ENCODE data around the gene ZBTB7C. TPM values are rescaled to one million over a fixed set of nuclear protein-coding genes. Genes with fewer than 3 reads are reported as not detected.

Gene ZBTB7C
- total RNA-seq, 2 experiments from 2014 or later, result not detected

DNA sequence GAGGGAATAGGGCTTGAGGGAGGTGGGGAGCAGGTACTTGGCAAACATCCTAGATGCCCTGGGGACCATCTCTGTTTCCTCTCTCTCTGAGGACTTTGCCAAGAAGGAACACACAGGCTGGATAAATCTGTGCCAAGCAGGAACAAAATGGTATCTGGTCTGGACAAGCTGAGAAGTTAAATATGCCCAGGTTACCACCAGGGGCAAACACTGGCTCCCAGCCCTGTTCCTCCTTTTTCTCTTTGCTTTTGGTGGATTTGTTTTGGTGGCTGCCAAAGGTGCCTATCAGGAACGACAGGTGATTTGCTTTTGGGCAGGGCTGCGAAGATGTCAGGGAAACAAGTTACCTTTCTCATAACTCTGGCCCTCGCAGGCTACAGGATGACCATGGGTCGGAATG is 251.2 kb downstream of the ZBTB7C start:
- H3K36me3 Mint-ChIP-seq (ENCODE audit: low read depth), result no peaks in the 10 kb centered on the region
- no peaks in the 10 kb centered on the region for H3K4me1 Mint-ChIP-seq (ENCODE audit: low read depth)
- no peak overlapping the region for H3K4me3 Mint-ChIP-seq
- no peak overlapping the region for H3K27ac Mint-ChIP-seq
- TF ChIP-seq, protein P1, sequence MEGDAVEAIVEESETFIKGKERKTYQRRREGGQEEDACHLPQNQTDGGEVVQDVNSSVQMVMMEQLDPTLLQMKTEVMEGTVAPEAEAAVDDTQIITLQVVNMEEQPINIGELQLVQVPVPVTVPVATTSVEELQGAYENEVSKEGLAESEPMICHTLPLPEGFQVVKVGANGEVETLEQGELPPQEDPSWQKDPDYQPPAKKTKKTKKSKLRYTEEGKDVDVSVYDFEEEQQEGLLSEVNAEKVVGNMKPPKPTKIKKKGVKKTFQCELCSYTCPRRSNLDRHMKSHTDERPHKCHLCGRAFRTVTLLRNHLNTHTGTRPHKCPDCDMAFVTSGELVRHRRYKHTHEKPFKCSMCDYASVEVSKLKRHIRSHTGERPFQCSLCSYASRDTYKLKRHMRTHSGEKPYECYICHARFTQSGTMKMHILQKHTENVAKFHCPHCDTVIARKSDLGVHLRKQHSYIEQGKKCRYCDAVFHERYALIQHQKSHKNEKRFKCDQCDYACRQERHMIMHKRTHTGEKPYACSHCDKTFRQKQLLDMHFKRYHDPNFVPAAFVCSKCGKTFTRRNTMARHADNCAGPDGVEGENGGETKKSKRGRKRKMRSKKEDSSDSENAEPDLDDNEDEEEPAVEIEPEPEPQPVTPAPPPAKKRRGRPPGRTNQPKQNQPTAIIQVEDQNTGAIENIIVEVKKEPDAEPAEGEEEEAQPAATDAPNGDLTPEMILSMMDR (IDR thresholded peaks at IDR 0.05), result no peak
- ChIA-PET POLR2A (no interaction called here), CTCF (no interaction called here)
- ATAC-seq (no peak), DNase-seq (no peak)
- peaks cover 8% of the 10 kb centered on the region for H3K27me3 Mint-ChIP-seq
- intact Hi-C loops (cut with micrococcal nuclease), result no loop called here
- no peaks in the 10 kb centered on the region for H3K9me3 Mint-ChIP-seq

GRCh38 chr18:48155856-48156255 is 253.3 kb downstream of the ZBTB7C start:
- ChIA-PET POLR2A (interaction anchor here (0.6 kb wide), 1 partner anchor 62 kb away, joined by 3 read pairs; no protein-coding TSS in a partner anchor), CTCF (no interaction called here)
- TF ChIP-seq, protein P1 (IDR thresholded peaks at IDR 0.05), result no peak
- Mint-ChIP-seq H3K4me3 (no peak overlapping the region), H3K9me3 (no peaks in the 10 kb centered on the region), H3K4me1 (ENCODE audit: low read depth) (no peaks in the 10 kb centered on the region), H3K27me3 (peaks cover 5% of the 10 kb centered on the region), H3K36me3 (ENCODE audit: low read depth) (no peaks in the 10 kb centered on the region), H3K27ac (no peak overlapping the region)
- no peak for DNase-seq
- ATAC-seq, result no peak
- intact Hi-C loops (cut with micrococcal nuclease), result no loop called here

DNA sequence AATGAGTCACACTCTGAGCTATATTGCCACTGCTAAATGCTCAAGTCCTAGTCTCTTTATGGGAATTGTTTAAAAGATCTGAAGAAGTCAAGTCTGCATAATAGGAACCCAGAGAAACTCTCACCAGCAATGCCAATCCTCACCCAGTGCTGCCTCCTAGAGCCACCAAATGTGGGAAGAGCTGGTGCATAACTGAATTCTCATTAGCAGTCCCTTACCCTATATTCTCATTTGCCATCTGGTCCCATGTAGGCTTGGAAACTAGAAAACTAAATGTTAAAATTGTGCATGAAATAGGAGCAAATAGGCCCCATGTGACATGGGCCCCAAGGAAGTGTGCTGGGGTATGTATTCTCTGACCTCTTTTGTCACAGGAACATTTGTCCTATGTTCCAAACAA is 254.4 kb downstream of the ZBTB7C start:
- ChIA-PET CTCF (interaction anchor here (0.8 kb wide), 1 partner anchor 12 kb away, joined by 4 read pairs; no protein-coding TSS in a partner anchor), POLR2A (no interaction called here)
- Mint-ChIP-seq H3K4me1 (ENCODE audit: low read depth) (no peaks in the 10 kb centered on the region), H3K4me3 (no peak overlapping the region), H3K27me3 (peaks cover 2% of the 10 kb centered on the region), H3K27ac (no peak overlapping the region), H3K36me3 (ENCODE audit: low read depth) (no peaks in the 10 kb centered on the region), H3K9me3 (no peaks in the 10 kb centered on the region)
- ATAC-seq, result no peak
- DNase-seq, result no peak
- intact Hi-C loops (cut with micrococcal nuclease), result no loop called here
- TF ChIP-seq, protein P1 (IDR thresholded peaks at IDR 0.05), result no peak

DNA sequence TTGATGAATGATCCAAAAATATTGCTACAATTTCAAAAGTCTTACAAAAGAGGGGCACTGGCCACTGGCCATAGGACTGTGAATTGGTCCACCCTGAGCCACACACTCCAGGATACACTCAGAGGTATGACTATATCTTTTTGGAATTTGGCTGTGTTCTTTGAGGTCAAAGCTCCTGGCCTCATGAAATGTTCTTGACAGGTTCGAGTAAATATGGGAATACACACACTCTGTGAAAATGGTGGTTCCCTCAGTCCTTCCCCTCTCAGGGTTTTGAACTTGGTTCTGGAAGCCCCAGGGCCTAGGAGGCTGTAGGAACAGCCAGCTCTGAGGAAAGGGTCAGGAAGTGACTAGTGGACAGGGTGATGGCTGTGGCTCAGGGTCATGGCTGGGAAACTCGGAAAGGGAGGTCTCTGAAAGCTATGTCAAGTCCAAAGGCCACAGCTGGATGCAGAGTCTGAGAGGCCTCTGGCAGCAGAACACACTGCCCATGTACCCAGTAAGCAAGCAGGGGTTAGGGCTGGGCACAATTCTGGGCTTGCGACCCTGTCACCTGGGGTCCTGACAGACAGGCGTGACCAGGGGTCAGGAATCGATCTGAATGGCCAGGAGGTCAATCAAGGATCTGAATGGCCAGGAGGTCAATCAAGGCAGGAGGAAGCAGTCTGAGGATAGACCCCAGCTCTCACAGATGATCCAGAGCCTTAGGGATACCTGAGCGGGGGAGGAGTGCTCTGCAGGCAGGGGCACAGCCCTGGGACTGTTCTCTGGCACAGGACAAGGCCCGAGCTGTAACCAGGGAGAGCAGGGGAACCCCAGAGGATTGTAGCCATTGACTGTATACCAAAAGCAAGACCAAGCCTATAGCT is 255.3 kb downstream of the ZBTB7C start:
- TF ChIP-seq, protein P1 (IDR thresholded peaks at IDR 0.05), result no peak
- no peak for ATAC-seq
- no peaks in the 10 kb centered on the region for H3K36me3 Mint-ChIP-seq (ENCODE audit: low read depth)
- no peak for DNase-seq
- H3K4me3 Mint-ChIP-seq, result no peak overlapping the region
- H3K27ac Mint-ChIP-seq, result no peak overlapping the region
- H3K27me3 Mint-ChIP-seq, result peaks cover 5% of the 10 kb centered on the region
- no peaks in the 10 kb centered on the region for H3K9me3 Mint-ChIP-seq
- ChIA-PET POLR2A (no interaction called here), CTCF (interaction anchor here (0.8 kb wide), 1 partner anchor 13 kb away, joined by 4 read pairs; no protein-coding TSS in a partner anchor)
- intact Hi-C loops (cut with micrococcal nuclease), result no loop called here
- no peaks in the 10 kb centered on the region for H3K4me1 Mint-ChIP-seq (ENCODE audit: low read depth)

DNA sequence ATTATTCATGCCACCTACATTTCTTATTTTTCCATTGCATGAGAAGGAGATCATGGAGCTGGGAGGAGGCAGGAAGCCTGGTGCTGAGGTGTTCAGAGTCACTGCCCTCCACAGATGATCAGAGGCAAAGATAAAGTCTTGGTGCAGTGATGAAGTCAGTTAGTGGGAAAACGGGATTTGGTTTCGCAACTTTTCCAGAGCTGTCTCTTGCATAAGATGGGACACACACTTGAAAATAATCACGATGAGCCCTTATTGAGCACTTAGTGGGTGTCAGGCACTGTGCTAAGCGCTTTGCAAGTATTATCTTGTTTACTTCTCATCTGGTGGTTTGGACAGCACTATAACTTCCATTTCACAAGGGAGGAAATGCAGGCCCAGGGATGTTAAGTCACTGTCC is 256.6 kb downstream of the ZBTB7C start:
- no peak for DNase-seq
- no peak for ATAC-seq
- ChIA-PET POLR2A (no interaction called here), CTCF (no interaction called here)
- Mint-ChIP-seq H3K27ac (no peak overlapping the region), H3K27me3 (peaks cover 3% of the 10 kb centered on the region), H3K36me3 (ENCODE audit: low read depth) (no peaks in the 10 kb centered on the region), H3K9me3 (no peaks in the 10 kb centered on the region), H3K4me1 (ENCODE audit: low read depth) (no peaks in the 10 kb centered on the region), H3K4me3 (no peak overlapping the region)
- intact Hi-C loops (cut with micrococcal nuclease), result no loop called here
- TF ChIP-seq, protein P1 (IDR thresholded peaks at IDR 0.05), result no peak

All from activated CD8-positive, alpha-beta T cell treated with anti-CD3 and anti-CD28 coated beads for 36 hours (primary cell).